ENCODE results near the gene PGRMC2.

PGRMC2 gene

GRCh38 chr4:128287141-128287870 is at the start of gene PGRMC2:
PGRMC2 (minus strand) TSS chr4:128287813; CDS start chr4:128287790, 23 bp downstream.
- Histone ChIP-seq H3K9ac (ENCODE audit: insufficient read length, low read depth) (peak within 1 kb of the TSS; percentile 93), H3K9me3 (ENCODE audit: insufficient read depth, low read length) (no peaks in the 10 kb centered on the region), H3K4me3 (ENCODE audit: insufficient read length, low read depth) (peak within 1 kb of the TSS; percentile 84), H3K27me3 (ENCODE audit: insufficient read depth, insufficient read length) (no peaks in the 10 kb centered on the region), H3K4me1 (ENCODE audit: insufficient read depth, insufficient read length) (no peaks in the 10 kb centered on the region), H3K36me3 (ENCODE audit: insufficient read depth, insufficient read length, low read length) (peaks cover 13% of the 10 kb centered on the region)
- DNase-seq (ENCODE audit: low read depth, low spot score) = no peak
- peak; percentile 46 for TF ChIP-seq YY1 (IDR thresholded peaks at IDR 0.05; ENCODE audit: insufficient read depth, insufficient read length)
- no peak for TF ChIP-seq SUZ12 (IDR thresholded peaks at IDR 0.05; ENCODE audit: extremely low read depth, insufficient read depth, insufficient read length)

- H3K4me1 ChIP-seq (ENCODE audit: insufficient read depth, insufficient read length) = no peaks in the 10 kb centered on the region
- no peak for DNase-seq (ENCODE audit: low read depth, low spot score)
- no peak overlapping the region for H3K4me3 ChIP-seq (ENCODE audit: insufficient read length, low read depth)
- no peak overlapping the region for H3K9ac ChIP-seq (ENCODE audit: insufficient read length, low read depth)
- H3K9me3 ChIP-seq (ENCODE audit: insufficient read depth, low read length) = no peaks in the 10 kb centered on the region
- H3K36me3 ChIP-seq (ENCODE audit: insufficient read depth, insufficient read length, low read length) = no peaks in the 10 kb centered on the region
- TF ChIP-seq YY1 (IDR thresholded peaks at IDR 0.05; ENCODE audit: insufficient read depth, insufficient read length) = no peak
- no peak for TF ChIP-seq ZNF274 (IDR thresholded peaks at IDR 0.05; ENCODE audit: low read depth, low read length)
- no peak for TF ChIP-seq SUZ12 (IDR thresholded peaks at IDR 0.05; ENCODE audit: extremely low read depth, insufficient read depth, insufficient read length)
- H3K27me3 ChIP-seq (ENCODE audit: insufficient read depth, insufficient read length) = no peaks in the 10 kb centered on the region
Measured at GRCh38 chr4:128335541-128335940, 47.9 kb upstream of the PGRMC2 start.

- DNase-seq (ENCODE audit: low read depth, low spot score) = no peak
- H3K4me3 ChIP-seq (ENCODE audit: insufficient read length, low read depth) = no peak overlapping the region
- H3K27me3 ChIP-seq (ENCODE audit: insufficient read depth, insufficient read length) = no peaks in the 10 kb centered on the region
- H3K36me3 ChIP-seq (ENCODE audit: insufficient read depth, insufficient read length, low read length) = no peaks in the 10 kb centered on the region
- H3K9me3 ChIP-seq (ENCODE audit: insufficient read depth, low read length) = no peaks in the 10 kb centered on the region
- H3K9ac ChIP-seq (ENCODE audit: insufficient read length, low read depth) = no peak overlapping the region
- TF ChIP-seq SUZ12 (IDR thresholded peaks at IDR 0.05; ENCODE audit: extremely low read depth, insufficient read depth, insufficient read length) (no peak), YY1 (IDR thresholded peaks at IDR 0.05; ENCODE audit: insufficient read depth, insufficient read length) (no peak), ZNF274 (IDR thresholded peaks at IDR 0.05; ENCODE audit: low read depth, low read length) (no peak)
- H3K4me1 ChIP-seq (ENCODE audit: insufficient read depth, insufficient read length) = no peaks in the 10 kb centered on the region
Measured at GRCh38 chr4:128334256-128334655, 46.6 kb upstream of the PGRMC2 start.

GRCh38 chr4:128333309-128334018 is 45.9 kb upstream of the PGRMC2 start:
- Histone ChIP-seq H3K4me3 (ENCODE audit: insufficient read length, low read depth) (no peak overlapping the region), H3K9ac (ENCODE audit: insufficient read length, low read depth) (no peak overlapping the region), H3K36me3 (ENCODE audit: insufficient read depth, insufficient read length, low read length) (no peaks in the 10 kb centered on the region), H3K9me3 (ENCODE audit: insufficient read depth, low read length) (no peaks in the 10 kb centered on the region), H3K4me1 (ENCODE audit: insufficient read depth, insufficient read length) (no peaks in the 10 kb centered on the region), H3K27me3 (ENCODE audit: insufficient read depth, insufficient read length) (no peaks in the 10 kb centered on the region)
- TF ChIP-seq SUZ12 (IDR thresholded peaks at IDR 0.05; ENCODE audit: extremely low read depth, insufficient read depth, insufficient read length) = no peak
- TF ChIP-seq YY1 (IDR thresholded peaks at IDR 0.05; ENCODE audit: insufficient read depth, insufficient read length) = no peak
- TF ChIP-seq ZNF274 (IDR thresholded peaks at IDR 0.05; ENCODE audit: low read depth, low read length) = no peak
- no peak for DNase-seq (ENCODE audit: low read depth, low spot score)

GRCh38 chr4:128332081-128332480 is 44.5 kb upstream of the PGRMC2 start:
- no peak for TF ChIP-seq SUZ12 (IDR thresholded peaks at IDR 0.05; ENCODE audit: extremely low read depth, insufficient read depth, insufficient read length)
- no peak for TF ChIP-seq YY1 (IDR thresholded peaks at IDR 0.05; ENCODE audit: insufficient read depth, insufficient read length)
- TF ChIP-seq ZNF274 (IDR thresholded peaks at IDR 0.05; ENCODE audit: low read depth, low read length) = no peak
- Histone ChIP-seq H3K9ac (ENCODE audit: insufficient read length, low read depth) (no peak overlapping the region), H3K4me1 (ENCODE audit: insufficient read depth, insufficient read length) (no peaks in the 10 kb centered on the region), H3K36me3 (ENCODE audit: insufficient read depth, insufficient read length, low read length) (no peaks in the 10 kb centered on the region), H3K4me3 (ENCODE audit: insufficient read length, low read depth) (no peak overlapping the region), H3K27me3 (ENCODE audit: insufficient read depth, insufficient read length) (no peaks in the 10 kb centered on the region), H3K9me3 (ENCODE audit: insufficient read depth, low read length) (no peaks in the 10 kb centered on the region)
- DNase-seq (ENCODE audit: low read depth, low spot score) = no peak

- Histone ChIP-seq H3K27me3 (ENCODE audit: insufficient read depth, insufficient read length) (no peaks in the 10 kb centered on the region), H3K9ac (ENCODE audit: insufficient read length, low read depth) (no peak overlapping the region), H3K4me1 (ENCODE audit: insufficient read depth, insufficient read length) (no peaks in the 10 kb centered on the region), H3K4me3 (ENCODE audit: insufficient read length, low read depth) (no peak overlapping the region), H3K9me3 (ENCODE audit: insufficient read depth, low read length) (no peaks in the 10 kb centered on the region), H3K36me3 (ENCODE audit: insufficient read depth, insufficient read length, low read length) (no peaks in the 10 kb centered on the region)
- no peak for TF ChIP-seq SUZ12 (IDR thresholded peaks at IDR 0.05; ENCODE audit: extremely low read depth, insufficient read depth, insufficient read length)
- no peak for TF ChIP-seq YY1 (IDR thresholded peaks at IDR 0.05; ENCODE audit: insufficient read depth, insufficient read length)
- no peak for TF ChIP-seq ZNF274 (IDR thresholded peaks at IDR 0.05; ENCODE audit: low read depth, low read length)
- no peak for DNase-seq (ENCODE audit: low read depth, low spot score)
Measured at GRCh38 chr4:128329638-128330037, 42.0 kb upstream of the PGRMC2 start.

GRCh38 chr4:128328106-128328505 is 40.5 kb upstream of the PGRMC2 start:
- TF ChIP-seq SUZ12 (IDR thresholded peaks at IDR 0.05; ENCODE audit: extremely low read depth, insufficient read depth, insufficient read length) = no peak
- TF ChIP-seq ZNF274 (IDR thresholded peaks at IDR 0.05; ENCODE audit: low read depth, low read length) = no peak
- TF ChIP-seq YY1 (IDR thresholded peaks at IDR 0.05; ENCODE audit: insufficient read depth, insufficient read length) = no peak
- no peaks in the 10 kb centered on the region for H3K4me1 ChIP-seq (ENCODE audit: insufficient read depth, insufficient read length)

More at GRCh38 chr4:128328106-128328505, 40.5 kb upstream of the PGRMC2 start:
- H3K9me3 ChIP-seq (ENCODE audit: insufficient read depth, low read length) = no peaks in the 10 kb centered on the region
- no peaks in the 10 kb centered on the region for H3K36me3 ChIP-seq (ENCODE audit: insufficient read depth, insufficient read length, low read length)
- H3K4me3 ChIP-seq (ENCODE audit: insufficient read length, low read depth) = no peak overlapping the region
- DNase-seq (ENCODE audit: low read depth, low spot score) = no peak
- H3K9ac ChIP-seq (ENCODE audit: insufficient read length, low read depth) = no peak overlapping the region
- no peaks in the 10 kb centered on the region for H3K27me3 ChIP-seq (ENCODE audit: insufficient read depth, insufficient read length)

Data from NT2/D1 (cell line).